Psoas muscle (tissue), 8 donors: ENCODE measurements around the gene CBX5. TPM values are rescaled to one million over a fixed set of nuclear protein-coding genes. Genes with fewer than 3 reads are reported as not detected.

ENCODE experiments used
- ATAC-seq, 4 donors: fragments of 200-7000 bp; cut with Tn5 transposase; one replicate each; pipeline ENCODE4 v1.9.1; 2020; ENCODE audit warnings: moderate library complexity in 3 of 4, mild to moderate bottlenecking in 2 of 4
- DNase-seq, 2 donors: peaks; one replicate each; pipeline ENCODE4 v3.0.0-alpha.2; 2020
- H3K27ac ChIP-seq: fragments of 200-600 bp; one replicate; pipeline ENCODE4 v1.8.0; 2022
- H3K27me3 ChIP-seq, 3 donors: fragments of 200-600 bp in 1 of 3; one replicate each; pipeline versions ENCODE4 v1.6.1 to v1.8.0; 2013 to 2022; ENCODE audit warnings: low read length in 2 of 3, mild to moderate bottlenecking in 2 of 3, moderate library complexity in 1 of 3; ENCODE audit not compliant: insufficient read depth in 3 of 3
- H3K36me3 ChIP-seq, 2 donors: fragments of 200-600 bp in 1 of 2; one replicate each; pipeline versions ENCODE4 v1.6.1 to v1.8.0; 2013 to 2022; ENCODE audit warnings: low read depth in 1 of 2, mild to moderate bottlenecking in 1 of 2, moderate library complexity in 1 of 2; ENCODE audit not compliant: insufficient read depth in 1 of 2
- H3K4me1 ChIP-seq: fragments of 200-600 bp; one replicate; pipeline ENCODE4 v1.8.0; 2022
- H3K4me3 ChIP-seq: fragments of 200-600 bp; one replicate; pipeline ENCODE4 v1.8.0; 2022; ENCODE audit warnings: mild to moderate bottlenecking
- H3K9me3 ChIP-seq: fragments of 200-600 bp; one replicate; pipeline ENCODE4 v1.8.0; 2022
- CTCF ChIP-seq: fragments of 200-600 bp; IDR thresholded peaks from one replicate; pipeline ENCODE4 v1.8.0; 2022; ENCODE audit warnings: antibody characterized with exemption
- WGBS, 3 donors: extraction: QIAGEN DNeasy Blood & Tissue Kit; methylation state at CpG; one replicate each; pipeline versions ENCODE4 v1.1.6 to v1.1.7; 2013; 5-methylcytosine and 5-hydroxymethylcytosine counted together
- intact Hi-C, 2 donors: fragments of 100-400 bp; cut with DNase I; formaldehyde crosslinking; loops; one replicate each; pipeline versions ENCODE4 v1.11.0 to v1.14.2; 2022
- polyA plus RNA-seq, 3 donors: library from polyadenylated mRNA; stranded (reverse); fragments of 200-250 nt; gene quantifications; one replicate each; pipeline ENCODE4 v1.2.3, GENCODE V29; 2013
- total RNA-seq, 4 donors: library from RNA; stranded (reverse); fragmentation: NEBNext Ultra II Directional in 2 of 4; extraction: Animal tissue kit (Norgen Biotek cat#: 25700) in 2 of 4; gene quantifications; one replicate each; pipeline versions ENCODE4 v1.2.1 to v1.2.4, GENCODE V29; 2021 to 2023
- donor health status: healthy with polysubstance abuse.
- donor health status: DM: no; HTN: no; CAD: no; lungs with moderate emphysema.
- donor health status: Bipolar disorder and iron deficiency.
- donor health status: healthy.
- donor health status: DM: yes; HTN: yes; CAD: no.
- donor health status: DM: no; HTN: no; CAD: no.
- donor health status: DM: no; HTN: no; CAD: no.
- donor health status: DM: yes; HTN: yes; CAD: no.

The CBX5 gene
- total and polyA plus RNA-seq, 7 donors: 5.2 to 19.3 (median 12.1) TPM

- no peak overlapping the region for H3K27ac ChIP-seq
- no peaks in the 10 kb centered on the region for H3K27me3 ChIP-seq
- no peak for DNase-seq
- ATAC-seq: no peak
- intact Hi-C loops: no loop called here
- H3K36me3 ChIP-seq: no peaks in the 10 kb centered on the region
- peaks cover 35% of the 10 kb centered on the region for H3K4me1 ChIP-seq
- H3K4me3 ChIP-seq: no peak overlapping the region
- TF ChIP-seq CTCF: no peak
- no peaks in the 10 kb centered on the region for H3K9me3 ChIP-seq
Observed at GRCh38 chr12:54303640-54304039, 23.7 kb upstream of the CBX5 start.

DNA sequence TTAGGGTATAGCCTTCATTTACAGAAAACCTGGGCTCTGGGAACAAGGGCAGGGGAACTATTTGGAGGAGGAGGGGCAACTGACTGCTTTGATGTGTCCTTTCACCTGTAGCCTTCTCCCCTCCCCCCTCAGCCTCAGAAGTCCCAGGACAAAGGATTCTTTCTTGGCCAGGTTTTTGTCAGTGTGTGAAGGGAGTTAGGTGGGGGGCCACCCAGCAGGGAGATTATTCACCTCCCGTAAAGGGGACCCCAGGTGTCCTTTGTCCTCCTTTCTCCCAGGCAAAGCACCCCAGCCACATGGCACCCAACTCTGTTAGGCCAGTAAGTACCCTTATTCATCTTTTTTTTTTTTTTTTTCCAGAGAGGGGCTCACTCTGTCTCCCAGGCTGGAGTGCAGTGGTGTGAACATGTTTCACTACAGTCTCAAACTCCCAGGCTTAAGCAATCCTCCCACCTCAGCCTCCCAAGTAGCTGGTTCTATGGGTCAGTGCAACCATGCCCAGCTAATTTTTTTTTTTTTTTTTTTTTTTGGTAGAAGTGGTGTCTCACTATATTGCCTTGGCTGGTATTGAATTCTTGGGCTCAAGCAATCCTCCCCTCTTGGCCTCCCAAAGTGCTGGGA is 21.6 kb upstream of the CBX5 start:
- Histone ChIP-seq H3K36me3 (no peaks in the 10 kb centered on the region), H3K4me1 (peaks cover 35% of the 10 kb centered on the region), H3K27me3 (no peaks in the 10 kb centered on the region), H3K27ac (no peak overlapping the region), H3K9me3 (no peaks in the 10 kb centered on the region), H3K4me3 (no peak overlapping the region)
- intact Hi-C loops: no loop called here
- no peak for ATAC-seq
- DNase-seq: no peak
- WGBS, 3 donors: 91 to 100% (median 93%) methylated on average over 1 of the region's 1 CpG
- TF ChIP-seq CTCF: no peak

DNA sequence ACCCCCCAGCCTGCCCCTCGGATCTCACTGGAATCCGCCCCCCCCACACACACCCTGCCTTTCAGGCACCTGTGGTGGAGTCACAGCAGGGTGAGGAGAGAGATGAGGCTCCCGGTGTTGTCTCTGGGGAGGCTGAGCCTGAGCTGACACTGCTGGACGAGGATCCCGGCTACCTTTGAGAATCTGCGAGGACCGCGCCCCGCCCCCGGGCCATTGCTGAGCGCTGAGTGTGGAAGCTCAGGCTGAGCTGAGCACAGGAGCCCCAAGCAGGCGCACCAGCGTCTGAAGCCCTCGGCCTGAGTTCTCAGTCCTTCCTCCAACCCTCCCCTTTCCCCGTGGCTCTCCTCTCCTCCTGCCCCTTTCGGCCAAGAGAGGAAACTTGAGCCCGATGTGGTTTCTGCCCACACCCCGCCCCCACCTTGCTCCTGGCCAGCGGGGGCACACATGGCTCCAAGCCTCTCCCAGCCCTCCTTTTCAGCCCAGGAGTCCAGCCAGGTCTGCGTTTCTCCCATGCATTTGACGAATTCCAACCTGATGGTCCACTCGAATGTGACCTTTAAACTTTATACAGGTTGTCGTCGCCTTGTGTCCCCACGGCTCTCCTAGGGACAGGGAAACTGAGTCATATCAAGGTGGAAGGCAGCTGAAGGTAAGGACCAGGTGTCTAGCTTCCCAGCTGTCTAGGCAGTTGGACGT is 21.0 kb upstream of the CBX5 start, which contains the start of gene NFE2:
Gene NFE2 (minus strand): TSS at position 284 of the 696 bp plus-strand sequence. CDS start 5,767 bp downstream, outside the sequence.
- Histone ChIP-seq H3K27ac (peak within 1 kb of the TSS; percentile 4), H3K27me3 (no peaks in the 10 kb centered on the region), H3K9me3 (no peaks in the 10 kb centered on the region), H3K36me3 (no peaks in the 10 kb centered on the region), H3K4me3 (peak within 1 kb of the TSS; percentile 54), H3K4me1 (peaks cover 35% of the 10 kb centered on the region)
- intact Hi-C loops: no loop called here
- TF ChIP-seq CTCF: no peak
- ATAC-seq (peak; percentile 75 to 88 (median 81)), DNase-seq (peak; percentile 46 to 74)
- WGBS, 3 donors: 5 to 6% (median 5%) methylated on average over 26 of the region's 26 CpGs

- 29 to 55% (median 40%) methylated on average over 3 of the region's 3 CpGs for WGBS, 3 donors
- Histone ChIP-seq H3K36me3 (no peaks in the 10 kb centered on the region), H3K27ac (no peak overlapping the region), H3K4me1 (peaks cover 35% of the 10 kb centered on the region), H3K9me3 (no peaks in the 10 kb centered on the region), H3K4me3 (peak overlapping the region; percentile 54), H3K27me3 (no peaks in the 10 kb centered on the region)
- DNase-seq (no peak), ATAC-seq (peak in 1 of 4 donors; percentile 31)
- intact Hi-C loops: no loop called here
- TF ChIP-seq CTCF: no peak
Observed at GRCh38 chr12:54300225-54300731, 20.4 kb upstream of the CBX5 start.
